Raji (cell line): ENCODE measurements around the gene RBM28.

Experiments
- POLR2A ChIP-seq: IDR thresholded peaks from 2 replicates; pipeline ENCODE4 v1.6.1; 2011; ENCODE audit warnings: low read depth, low read length, control low read depth; ENCODE audit not compliant: insufficient read depth

RBM28 gene

DNA sequence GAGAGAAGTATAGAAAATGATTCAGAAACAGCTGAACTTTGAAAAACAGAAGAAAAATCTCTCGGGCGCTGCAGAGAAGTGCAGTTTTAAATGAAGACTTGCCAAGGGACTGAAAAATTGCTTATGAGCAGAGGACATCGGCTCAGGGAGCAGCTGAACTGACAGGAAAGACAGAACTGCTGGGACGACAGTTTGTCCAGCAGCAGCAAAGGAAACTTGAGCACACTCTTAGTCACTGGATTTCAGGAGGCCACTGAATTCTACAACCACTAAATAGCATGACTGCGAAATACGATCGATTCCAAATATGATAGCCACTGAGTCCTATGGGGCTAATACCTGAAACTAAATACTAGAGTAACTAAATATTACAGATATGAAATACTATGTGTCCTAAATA, 59.6 kb downstream of the RBM28 start:
- no peak for TF ChIP-seq POLR2A

DNA sequence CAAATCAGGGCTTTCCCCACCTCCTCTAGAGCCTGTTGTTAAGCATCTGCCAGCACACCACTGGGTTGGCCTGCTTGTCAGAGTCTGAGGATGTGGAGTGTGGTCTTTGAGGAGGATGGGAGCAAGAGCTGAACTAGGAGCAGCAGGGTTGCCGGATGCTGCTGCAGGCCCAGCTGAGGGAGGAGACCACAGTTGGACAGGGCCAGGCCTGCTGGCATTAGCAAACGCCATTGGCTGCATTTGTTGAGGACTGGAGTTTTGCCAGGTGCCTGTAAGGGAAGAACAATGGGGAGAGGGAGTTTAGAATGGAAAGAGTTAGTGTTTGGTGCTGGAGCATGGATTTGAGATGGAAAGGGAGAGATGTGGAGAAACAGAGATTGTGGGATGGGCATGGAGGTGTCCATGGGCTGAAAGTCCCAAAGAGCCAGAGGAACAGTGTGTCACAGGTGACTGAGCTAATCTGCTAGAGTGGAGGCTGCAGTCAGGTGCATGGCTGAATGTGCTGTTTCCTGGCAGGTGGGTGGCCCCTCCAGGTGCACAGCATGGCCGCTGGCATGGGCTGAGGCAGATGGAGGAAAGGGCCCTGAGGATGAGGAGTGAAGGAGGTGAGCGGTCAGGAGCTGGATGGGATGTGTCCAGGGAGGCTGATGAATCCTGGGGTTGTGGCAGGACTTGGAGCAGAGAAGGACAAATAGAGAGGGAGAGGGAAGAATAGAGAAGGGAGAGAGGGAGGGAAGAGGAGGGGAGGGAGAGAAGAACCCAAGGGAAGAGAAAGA, 61.9 kb downstream of the RBM28 start:
- TF ChIP-seq POLR2A, result no peak

DNA sequence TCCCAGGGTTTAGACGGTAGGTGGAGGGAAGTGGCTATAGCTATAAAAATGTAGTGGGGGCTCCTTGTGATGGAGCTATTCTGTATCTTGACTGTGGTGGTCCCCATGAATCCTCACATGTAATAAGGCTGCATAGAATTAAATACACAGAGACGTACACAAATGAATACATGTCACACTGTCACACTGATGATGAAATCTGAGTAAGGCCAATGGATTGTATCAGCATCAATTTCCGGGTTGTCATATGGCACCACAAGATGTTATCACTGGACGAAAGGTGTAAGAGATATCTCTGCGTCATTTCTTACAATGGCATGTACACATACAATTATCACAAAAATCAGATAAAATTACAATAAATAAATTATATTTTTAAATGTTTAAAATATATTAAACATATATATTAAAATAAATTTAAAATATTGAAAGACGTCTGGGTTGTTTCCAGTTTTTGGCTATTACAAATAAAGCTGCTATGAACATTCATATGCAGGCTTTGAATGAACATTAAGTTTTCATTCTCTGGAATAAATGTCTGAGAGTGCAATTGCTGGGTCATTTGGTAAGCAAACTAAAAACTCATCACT, 64.5 kb downstream of the RBM28 start:
- no peak for TF ChIP-seq POLR2A

DNA sequence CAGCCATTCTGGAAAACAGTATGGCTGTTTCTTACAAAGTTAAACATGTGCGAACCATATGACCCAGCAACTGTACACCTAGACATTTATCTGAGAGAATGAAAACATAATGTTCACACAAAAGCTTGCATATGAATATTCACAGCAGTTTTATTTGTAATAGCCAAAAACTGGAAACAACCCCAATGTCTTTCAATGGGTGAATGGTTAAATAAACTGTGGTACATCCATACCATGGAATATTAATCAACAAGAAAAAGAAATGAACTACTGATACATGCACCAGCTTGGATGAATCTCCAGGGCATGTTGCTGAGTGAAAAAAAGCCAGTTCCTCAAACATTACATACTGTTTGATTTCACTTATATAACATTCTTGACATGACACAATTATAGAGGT, 65.3 kb downstream of the RBM28 start:
- no peak for TF ChIP-seq POLR2A

DNA sequence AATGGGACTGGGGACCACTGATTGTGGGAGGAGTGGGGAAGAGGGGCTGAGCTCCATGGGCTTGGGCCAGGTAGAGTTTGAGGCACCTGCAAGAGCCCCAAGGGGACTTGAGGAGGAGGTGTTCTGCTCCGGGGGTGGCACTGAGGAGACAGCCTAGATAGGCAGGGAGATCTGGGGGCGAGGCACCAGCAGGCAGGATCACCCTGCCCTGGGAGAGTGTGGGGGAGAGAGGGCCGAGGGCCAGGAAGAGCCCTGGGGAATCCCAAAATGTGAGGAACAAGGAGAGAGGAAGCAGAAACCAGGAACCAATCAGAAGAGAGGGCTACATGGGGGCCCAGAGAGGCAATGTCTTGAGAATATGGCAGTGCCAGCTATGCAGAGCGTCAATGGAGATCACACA, 68.0 kb downstream of the RBM28 start:
- no peak for TF ChIP-seq POLR2A

DNA sequence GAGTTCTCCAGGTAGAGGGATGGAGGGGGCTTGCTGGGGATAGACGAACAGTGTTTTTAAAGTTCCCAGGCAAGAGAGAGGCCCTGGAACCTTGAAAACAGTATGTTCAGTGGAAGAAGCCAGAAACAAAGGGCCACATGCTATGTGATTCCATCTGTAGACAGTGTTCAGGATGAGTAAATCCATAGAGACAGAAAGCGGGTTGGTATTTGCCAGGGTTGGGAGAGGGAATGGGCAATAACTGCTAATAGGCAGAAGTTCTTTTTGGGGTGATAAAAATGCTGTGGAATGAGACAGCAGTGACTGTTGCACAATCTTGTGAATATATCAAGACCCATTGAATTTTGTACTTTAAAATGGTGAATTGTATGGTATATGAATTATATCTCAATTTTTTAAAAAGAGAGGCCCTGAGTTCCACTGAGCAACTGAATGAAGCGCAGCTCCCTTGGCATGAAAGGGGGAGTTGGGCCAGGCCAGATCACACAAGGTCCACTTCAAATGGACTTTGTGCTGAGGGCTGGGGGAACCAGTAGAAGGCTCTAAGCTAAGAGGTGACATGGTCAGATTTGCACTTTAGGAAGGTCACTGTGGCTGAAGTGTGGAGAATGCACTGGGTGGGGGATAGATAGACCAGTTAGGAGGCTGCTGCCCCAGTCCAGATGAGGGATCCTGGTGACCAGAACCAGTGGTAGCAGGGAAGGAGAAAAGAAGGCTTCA, 68.7 kb downstream of the RBM28 start:
- TF ChIP-seq POLR2A, result no peak

DNA sequence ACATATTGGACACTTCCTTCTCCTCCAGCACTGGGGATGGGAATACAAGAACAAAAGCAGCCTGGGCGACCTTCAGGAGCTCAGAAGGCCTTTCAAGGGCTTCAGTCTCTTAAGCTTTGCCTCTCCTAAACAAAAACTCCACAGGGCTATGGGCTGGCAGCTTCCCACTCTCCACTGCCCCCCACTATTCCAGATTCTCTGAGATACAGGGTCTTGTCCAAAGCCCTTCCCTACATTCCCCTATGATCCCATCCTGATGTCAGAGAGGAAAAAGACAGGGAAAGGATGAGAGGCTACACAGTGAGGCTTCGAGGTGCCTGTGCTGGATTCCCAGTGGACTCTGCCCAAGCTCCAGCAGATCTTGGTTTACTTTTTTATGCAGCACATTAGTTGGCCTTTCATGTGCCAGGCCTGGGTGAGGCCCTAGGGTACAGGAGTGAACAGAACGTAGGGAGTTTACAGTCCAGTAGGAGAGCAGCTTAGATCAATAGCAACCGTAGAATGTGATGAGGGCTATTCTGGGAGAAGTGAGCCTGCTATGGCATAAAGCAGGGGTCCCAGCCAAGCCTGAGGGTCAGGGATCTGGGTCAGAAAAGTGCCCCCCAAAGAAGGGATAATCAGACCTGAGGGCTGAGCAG, 69.3 kb downstream of the RBM28 start:
- TF ChIP-seq POLR2A, result no peak

DNA sequence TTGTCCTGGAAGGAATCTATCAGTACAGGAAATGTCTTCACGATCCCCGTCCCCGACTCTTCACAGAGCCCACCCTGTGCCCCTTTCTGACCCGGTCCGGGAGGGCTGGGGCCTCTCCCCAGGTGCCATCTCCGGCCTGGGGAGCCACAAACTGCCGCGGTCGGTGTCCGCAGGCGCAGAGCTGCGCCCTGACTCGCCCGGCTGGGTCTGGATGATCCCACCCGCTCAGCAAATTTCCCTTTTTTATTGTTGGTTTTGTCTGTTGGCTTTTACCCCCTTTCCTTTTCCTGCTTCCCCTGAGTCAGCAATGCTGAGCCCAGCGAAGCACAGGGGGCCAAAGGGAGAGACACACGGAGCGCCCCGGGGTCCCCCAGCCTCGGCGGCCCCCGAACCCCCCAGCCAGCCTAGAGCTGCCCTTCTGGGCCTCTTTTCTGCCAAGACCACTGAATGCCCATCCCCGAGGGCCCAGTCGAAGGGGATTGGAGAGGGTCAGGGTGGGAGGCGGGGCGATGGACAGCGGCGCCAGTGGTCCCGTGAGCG, 71.7 kb downstream of the RBM28 start:
- no peak for TF ChIP-seq POLR2A

DNA sequence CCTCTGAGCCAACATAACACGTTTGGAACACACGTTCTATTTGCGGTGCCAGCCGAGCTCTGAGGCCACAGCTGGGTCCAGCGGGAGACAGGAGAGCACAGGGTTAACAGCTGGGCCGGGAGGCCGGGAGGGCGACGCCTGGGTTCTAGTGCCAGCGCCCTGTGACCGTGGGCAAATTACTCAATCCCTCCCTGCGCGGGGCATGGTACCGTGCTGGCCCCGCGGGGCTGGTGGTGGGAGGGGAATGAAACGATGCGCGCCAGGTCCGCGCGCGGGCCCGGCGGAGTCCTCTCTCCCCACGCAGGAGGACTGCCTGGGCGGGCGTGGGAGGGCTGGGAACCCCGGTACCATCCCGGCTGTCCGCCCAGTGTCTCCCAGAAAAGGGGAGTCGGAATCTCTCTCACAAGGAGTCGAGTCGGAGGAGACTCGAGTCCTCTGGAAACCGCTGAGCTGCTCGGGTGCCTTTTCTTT, 72.2 kb downstream of the RBM28 start:
- no peak for TF ChIP-seq POLR2A

DNA sequence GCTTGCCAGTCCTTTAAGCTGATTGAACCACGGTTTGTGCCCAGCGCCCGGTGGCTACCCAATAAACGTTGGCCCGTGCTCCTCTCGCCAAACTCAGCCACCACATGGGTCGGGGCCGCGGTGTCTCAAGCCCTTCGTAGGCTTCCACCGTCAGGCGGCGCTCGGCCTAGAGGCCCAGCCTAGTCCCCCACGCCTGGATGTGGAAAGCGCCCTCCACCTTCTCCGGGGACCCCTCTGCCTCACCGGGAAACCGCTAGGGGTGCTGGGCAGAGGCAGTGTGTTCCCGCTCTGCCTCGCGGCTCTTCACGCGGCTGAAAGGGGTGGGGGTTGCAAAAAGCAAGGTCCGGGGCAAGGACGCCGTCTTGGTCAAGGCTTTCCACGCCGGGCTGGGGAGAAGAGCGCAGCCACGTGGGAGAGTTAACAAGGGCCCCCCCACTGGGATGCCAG, 72.9 kb downstream of the RBM28 start:
- no peak for TF ChIP-seq POLR2A

DNA sequence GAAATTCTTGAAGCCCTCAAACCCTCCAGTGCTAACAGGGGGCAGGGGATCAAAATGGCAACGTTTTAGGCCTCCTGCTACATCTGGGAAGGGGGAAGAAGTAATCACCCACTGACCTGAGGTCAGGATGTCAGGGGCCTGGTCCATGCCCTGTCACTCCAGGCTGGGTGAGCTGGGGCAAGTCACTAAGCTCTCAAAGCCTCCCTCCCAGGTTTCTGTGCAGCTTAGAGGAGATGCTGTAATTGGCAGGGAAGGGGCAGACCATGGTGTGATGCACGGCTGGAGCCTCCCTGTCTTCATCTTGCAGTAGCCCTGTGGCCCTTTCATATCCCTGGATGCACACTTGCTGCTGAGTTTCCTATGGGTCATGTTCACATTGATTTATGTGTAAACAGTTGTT, 75.5 kb downstream of the RBM28 start:
- TF ChIP-seq POLR2A, result no peak

DNA sequence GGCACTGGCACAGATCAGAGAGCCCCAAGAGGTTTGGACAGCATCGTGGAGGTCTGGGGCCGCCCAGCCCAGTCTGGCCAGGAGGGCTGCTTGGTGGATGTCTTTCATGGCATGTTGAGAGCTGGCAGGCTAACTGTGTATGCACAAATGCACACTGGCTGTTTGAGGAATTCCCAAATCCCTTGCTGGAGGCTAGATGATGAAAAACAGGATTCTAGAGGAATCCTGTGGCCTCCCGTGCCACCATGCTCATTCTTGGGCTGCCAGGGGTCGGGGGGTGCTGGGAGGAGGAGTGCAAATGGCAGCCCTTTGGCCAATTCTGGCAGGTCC, 76.1 kb downstream of the RBM28 start:
- no peak for TF ChIP-seq POLR2A

DNA sequence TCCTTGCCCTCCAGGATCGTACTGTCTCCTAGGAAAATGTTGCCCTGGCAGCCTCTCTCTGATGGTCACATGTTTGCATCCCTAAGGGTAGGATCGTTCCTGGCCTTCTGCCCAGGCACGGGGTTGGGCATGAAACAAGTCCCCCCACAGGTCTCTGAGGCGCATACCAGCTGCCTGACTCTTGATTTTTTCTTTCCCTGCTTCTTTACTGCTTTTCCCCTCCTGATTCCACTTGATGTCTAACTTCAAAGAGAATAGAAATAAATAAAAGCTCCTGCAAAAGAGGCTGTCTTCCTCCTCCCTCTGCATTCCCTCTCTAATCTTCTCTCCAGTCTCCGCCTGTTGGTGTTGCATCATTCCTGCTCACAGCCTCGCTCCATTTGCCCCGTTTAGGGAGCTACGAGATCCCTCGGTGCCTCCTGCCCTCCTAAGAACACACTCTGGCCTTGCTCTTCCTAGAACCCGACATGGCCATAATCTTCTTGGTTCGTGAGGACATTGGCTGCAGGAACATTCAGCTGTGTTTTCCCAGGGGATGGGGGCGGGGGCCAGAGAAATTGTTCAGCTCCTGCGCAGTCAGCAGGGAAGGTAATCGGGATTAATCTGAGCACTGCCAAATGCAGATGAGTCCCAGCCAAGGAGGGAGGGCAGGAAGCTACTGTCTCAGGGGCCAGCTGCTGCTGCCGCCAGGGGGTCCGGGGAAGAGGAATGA, 76.7 kb downstream of the RBM28 start:
- no peak for TF ChIP-seq POLR2A

DNA sequence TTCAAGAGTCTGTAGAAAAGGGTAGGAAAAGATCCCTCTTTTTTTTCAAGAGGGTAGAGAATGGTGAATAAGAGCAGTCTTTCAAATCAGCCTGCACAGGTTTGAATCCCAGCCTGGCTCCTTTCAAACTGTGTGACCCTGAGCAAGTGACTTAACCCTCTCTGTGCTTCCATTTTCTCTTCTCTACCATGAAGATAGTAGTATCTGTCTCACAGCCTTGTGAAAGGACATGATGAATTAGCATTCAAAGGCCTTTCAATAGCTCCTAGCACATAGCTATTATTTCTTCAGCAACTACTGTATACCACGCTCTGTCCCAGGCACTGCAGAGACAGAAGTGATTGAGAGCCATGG, 77.2 kb downstream of the RBM28 start:
- no peak for TF ChIP-seq POLR2A

DNA sequence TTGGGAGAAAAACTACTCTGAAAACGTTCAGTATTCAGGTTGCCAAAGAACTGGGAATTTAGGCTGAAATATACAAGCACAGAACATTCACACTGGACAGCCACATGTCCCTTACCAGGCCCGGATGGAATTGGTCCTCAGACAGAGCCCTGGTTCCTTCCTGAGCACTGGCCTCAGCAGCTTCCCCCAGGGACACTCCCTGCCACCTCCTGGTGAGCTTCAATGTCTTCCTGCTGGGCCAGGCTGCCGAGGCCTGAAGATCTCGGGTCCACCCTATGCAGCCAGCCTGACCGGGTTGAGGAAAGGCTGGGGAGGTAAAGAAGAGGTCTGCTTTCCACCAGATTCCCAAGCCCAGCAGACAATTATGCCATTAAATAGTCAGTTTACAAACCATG, 77.8 kb downstream of the RBM28 start:
- TF ChIP-seq POLR2A, result no peak

DNA sequence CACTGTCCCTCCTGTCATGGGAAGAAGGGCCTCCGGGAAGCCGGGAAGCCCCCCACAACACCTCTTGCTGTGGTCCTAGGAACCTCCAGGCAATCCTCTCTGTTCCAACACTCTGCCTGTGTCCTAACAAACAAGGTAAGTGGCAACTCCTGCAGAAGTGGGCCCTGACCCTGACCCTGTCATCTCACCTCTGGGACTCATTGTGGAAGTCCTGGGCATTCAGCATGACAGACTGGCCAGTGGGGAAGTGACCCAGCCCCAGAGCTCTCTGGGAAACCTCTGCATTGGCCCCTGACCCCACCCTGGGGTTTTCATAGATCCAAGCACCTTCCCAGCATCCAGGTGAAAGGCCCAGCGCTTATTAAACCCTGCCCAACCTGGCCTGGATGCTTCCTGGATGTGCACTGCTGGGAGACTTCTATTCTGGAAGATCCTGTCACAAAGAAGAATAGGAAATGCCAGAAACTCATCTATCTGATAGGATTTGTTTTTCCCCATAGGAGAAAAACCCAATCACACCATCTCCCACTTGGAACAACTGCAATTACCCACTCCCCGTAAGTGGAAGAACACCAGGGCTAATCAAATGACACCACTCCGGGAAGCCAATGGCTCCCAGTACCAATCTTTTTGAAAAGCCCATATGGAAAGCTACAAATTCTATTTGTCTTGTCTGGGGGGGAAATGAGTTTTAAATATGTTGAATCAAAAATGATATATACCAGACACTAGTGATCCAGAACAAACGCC, 78.4 kb downstream of the RBM28 start:
- no peak for TF ChIP-seq POLR2A
